ENCODE data around the gene SYK. TPM values are rescaled to one million over a fixed set of nuclear protein-coding genes. Genes with fewer than 3 reads are reported as not detected.
A peak's percentile ranks its signal among the peaks of the same experiment; 100 is the strongest.
"Not testable (repeated sequence)": the region's sequence is repeated elsewhere in the genome, so short reads cannot be mapped to it uniquely, and the experiment has no call there.

The SYK gene
- total RNA-seq = 0.07 and 0.18 TPM in 2 replicates

DNA sequence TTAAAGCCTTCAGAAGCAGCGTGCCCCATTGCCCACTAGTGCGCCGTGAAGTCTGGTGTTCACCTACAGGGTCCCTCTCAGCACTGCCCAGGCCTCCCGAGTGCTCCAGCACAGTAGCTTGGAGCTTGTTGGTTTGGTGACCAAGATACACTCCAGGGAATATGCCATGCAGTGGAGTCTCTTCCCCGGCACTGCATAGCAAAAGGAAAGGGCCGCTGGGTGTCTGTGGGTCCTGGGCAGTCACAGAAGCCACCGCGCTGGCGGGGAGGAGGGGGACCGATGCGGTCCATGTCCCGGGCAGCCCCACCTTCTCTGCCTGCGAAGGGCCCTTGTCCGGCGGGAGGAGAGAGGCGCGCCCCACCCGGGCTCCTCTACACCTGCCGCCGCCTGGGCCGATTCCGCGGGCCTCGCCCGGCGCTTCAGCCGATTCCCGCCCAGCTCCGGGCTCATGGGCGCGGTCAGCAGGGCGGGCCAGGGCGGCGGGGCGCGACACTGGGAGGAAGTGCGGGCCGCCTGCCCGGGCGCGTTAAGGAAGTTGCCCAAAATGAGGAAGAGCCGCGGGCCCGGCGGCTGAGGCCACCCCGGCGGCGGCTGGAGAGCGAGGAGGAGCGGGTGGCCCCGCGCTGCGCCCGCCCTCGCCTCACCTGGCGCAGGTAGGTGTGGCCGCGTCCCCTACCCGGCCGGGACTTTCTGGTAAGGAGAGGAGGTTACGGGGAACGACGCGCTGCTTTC is at the start of gene SYK:
SYK (plus strand) TSS at position 579 of the 732 bp plus-strand sequence. CDS start 42,080 bp downstream, outside the sequence.
- DNase-seq (ENCODE audit: low spot score) = no peak
- Mint-ChIP-seq H3K4me3 (peak within 1 kb of the TSS; percentile 52), H3K9me3 (no peaks in the 10 kb centered on the region), H3K36me3 (ENCODE audit: low read depth) (no peaks in the 10 kb centered on the region), H3K4me1 (ENCODE audit: low read depth) (peaks cover 6% of the 10 kb centered on the region), H3K27me3 (ENCODE audit: insufficient read depth) (peaks cover 78% of the 10 kb centered on the region), H3K27ac (no peak within 1 kb of the TSS)
- intact Hi-C loops (cut with micrococcal nuclease) = no loop called here

DNA sequence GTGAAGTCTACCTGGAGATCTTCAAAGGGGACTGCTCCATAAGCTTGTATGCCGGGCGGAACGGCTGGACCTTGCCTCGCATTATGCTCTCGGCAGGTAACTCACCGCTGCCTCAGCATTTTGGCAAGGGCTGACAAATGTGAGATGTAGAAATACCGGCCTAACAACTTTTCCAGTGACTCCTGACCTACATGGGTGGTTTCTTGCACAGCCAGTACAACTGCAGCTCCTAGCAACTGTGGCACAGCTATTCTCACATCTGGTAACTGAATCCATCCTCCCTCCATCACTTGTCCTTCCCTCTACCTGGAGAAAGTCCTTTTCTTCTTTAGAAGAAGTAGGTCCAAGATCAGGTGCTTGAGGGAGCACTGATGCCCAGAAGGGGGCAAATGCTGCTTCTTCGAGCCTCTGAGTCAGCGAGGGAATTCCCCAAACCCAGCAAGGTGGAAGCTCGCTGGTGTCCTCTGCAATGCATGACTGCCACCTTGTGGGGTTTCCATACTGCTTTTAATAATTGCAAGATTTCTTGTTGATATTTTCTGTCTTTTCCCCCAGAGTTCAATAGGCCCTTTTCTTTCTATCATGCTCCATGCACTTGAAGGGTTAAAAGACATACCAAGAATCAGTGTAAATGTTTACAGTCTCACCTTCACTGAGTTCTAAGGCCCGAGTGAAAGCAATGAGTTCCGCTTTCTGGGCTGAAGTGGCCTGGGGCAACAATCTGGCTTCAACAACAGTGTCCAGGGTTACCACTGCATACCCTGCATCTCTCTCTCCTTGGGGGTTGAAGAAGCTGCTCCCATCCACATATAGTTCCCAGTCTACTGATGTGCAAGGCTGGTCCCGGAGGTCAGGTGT is 45.9 kb upstream of the SYK start:
- H3K27me3 Mint-ChIP-seq (ENCODE audit: insufficient read depth); H3K4me3 Mint-ChIP-seq; H3K9me3 Mint-ChIP-seq; H3K36me3 Mint-ChIP-seq (ENCODE audit: low read depth); H3K4me1 Mint-ChIP-seq (ENCODE audit: low read depth); H3K27ac Mint-ChIP-seq: not testable (repeated sequence)
- peak; percentile 49 for DNase-seq (ENCODE audit: low spot score)
- intact Hi-C loops (cut with micrococcal nuclease) = loop anchor here (1.0 to 5.0 kb wide), 5 partner anchors 115 to 1178 kb away; no protein-coding TSS in a partner anchor

DNA sequence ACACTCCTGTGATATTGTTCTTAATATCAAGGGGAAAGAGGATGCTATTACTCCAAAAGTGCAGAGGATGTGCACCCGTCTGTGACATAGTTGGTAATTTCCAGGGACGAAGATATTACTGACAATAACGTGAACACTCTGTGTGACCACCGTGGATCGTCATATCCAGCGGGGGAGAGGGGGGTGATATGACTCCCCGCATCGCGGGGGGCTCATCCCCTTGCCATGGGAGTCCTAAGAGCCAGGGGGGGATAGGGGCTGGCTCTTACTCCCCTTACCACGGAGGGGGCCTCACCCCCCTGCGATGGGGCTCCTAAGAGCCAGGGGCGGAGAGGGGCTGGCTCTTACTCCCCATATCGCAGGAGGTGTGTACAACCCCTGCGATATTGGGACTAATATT is 41.0 kb upstream of the SYK start:
- H3K27ac Mint-ChIP-seq; H3K36me3 Mint-ChIP-seq (ENCODE audit: low read depth); DNase-seq (ENCODE audit: low spot score); H3K27me3 Mint-ChIP-seq (ENCODE audit: insufficient read depth); H3K4me3 Mint-ChIP-seq; H3K4me1 Mint-ChIP-seq (ENCODE audit: low read depth); intact Hi-C loops (cut with micrococcal nuclease); H3K9me3 Mint-ChIP-seq: not testable (repeated sequence)

DNA sequence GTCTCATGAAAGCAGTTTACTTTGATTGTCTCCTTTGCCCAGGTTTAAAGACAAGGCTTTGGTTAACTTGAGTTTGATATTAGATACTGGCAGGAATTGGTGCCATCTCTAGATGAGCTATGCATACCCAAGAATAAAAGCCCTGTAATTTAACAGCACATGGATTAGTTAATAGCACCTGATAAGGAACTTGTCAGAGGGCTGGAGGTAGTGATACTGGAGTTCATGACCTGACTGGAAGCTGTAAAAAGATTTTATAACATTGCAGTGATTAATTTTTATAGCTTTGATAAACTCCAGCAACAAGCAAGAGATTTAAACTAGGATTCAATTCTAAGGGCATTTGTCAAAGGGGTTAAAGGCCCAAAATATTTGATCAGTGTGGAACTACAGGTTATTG is 34.9 kb upstream of the SYK start:
- Mint-ChIP-seq H3K27me3 (ENCODE audit: insufficient read depth) (no peaks in the 10 kb centered on the region), H3K9me3 (peaks cover 22% of the 10 kb centered on the region), H3K4me3 (no peak overlapping the region), H3K36me3 (ENCODE audit: low read depth) (no peaks in the 10 kb centered on the region), H3K27ac (no peak overlapping the region), H3K4me1 (ENCODE audit: low read depth) (no peaks in the 10 kb centered on the region)
- DNase-seq (ENCODE audit: low spot score) = no peak
- intact Hi-C loops (cut with micrococcal nuclease) = no loop called here

DNA sequence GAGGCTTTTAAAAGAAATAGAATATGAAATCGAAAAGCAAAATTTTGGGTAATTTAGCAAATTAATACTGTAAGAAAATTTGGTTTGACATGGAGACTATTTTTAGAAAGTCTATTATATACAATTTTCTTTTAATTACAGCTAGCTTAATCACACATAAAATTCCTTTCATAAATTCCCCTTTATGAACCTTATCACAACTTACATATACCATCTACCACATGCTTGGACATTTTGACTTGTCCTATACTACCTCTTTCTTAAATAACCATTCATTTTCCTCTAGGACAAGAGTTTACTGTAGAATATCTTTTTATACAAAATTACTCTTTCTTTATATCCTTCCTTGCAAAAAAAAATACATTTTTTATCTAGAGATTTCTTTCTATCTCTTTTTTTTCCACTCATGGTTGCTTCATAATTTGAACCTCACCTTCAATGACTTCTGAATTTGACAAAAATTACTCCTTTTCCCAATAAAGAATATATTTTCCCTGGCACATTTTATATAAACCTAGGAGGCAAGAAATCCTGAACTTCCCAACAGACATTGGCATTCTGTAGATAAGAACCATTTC is 34.0 kb upstream of the SYK start:
- H3K27me3 Mint-ChIP-seq (ENCODE audit: insufficient read depth) = no peaks in the 10 kb centered on the region
- no peak overlapping the region for H3K27ac Mint-ChIP-seq
- no peak overlapping the region for H3K4me3 Mint-ChIP-seq
- no peak for DNase-seq (ENCODE audit: low spot score)
- intact Hi-C loops (cut with micrococcal nuclease) = no loop called here
- no peaks in the 10 kb centered on the region for H3K36me3 Mint-ChIP-seq (ENCODE audit: low read depth)
- no peaks in the 10 kb centered on the region for H3K4me1 Mint-ChIP-seq (ENCODE audit: low read depth)
- H3K9me3 Mint-ChIP-seq = peaks cover 22% of the 10 kb centered on the region

- no peak overlapping the region for H3K4me3 Mint-ChIP-seq
- H3K4me1 Mint-ChIP-seq (ENCODE audit: low read depth) = no peaks in the 10 kb centered on the region
- no peaks in the 10 kb centered on the region for H3K36me3 Mint-ChIP-seq (ENCODE audit: low read depth)
- peaks cover 22% of the 10 kb centered on the region for H3K9me3 Mint-ChIP-seq
- no peaks in the 10 kb centered on the region for H3K27me3 Mint-ChIP-seq (ENCODE audit: insufficient read depth)
- no peak for DNase-seq (ENCODE audit: low spot score)
- H3K27ac Mint-ChIP-seq = no peak overlapping the region
- intact Hi-C loops (cut with micrococcal nuclease) = no loop called here
Observed at GRCh38 chr9:90770182-90770738, 31.4 kb upstream of the SYK start.

DNA sequence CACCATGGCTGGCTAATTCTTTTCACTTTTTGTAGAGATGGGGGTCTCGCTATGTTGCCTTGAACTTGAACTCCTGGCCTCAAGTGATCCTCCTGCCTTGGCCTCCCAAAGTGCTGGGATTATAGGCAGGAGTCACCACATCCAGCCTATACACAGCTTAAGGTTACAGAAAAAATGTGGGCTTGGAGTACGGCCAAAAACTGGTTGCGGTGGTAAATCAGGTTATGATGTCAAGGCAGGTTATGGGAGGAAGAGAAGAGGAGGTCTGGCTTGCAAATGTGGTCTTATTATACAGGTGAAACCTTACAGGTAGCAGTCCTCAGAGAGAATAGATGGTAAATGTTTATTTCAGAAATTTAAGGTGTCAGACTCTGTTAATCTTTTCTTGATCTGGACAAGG is 30.7 kb upstream of the SYK start:
- intact Hi-C loops (cut with micrococcal nuclease) = no loop called here
- Mint-ChIP-seq H3K9me3 (peaks cover 22% of the 10 kb centered on the region), H3K4me3 (no peak overlapping the region), H3K4me1 (ENCODE audit: low read depth) (no peaks in the 10 kb centered on the region), H3K36me3 (ENCODE audit: low read depth) (no peaks in the 10 kb centered on the region), H3K27ac (no peak overlapping the region), H3K27me3 (ENCODE audit: insufficient read depth) (no peaks in the 10 kb centered on the region)
- no peak for DNase-seq (ENCODE audit: low spot score)

DNA sequence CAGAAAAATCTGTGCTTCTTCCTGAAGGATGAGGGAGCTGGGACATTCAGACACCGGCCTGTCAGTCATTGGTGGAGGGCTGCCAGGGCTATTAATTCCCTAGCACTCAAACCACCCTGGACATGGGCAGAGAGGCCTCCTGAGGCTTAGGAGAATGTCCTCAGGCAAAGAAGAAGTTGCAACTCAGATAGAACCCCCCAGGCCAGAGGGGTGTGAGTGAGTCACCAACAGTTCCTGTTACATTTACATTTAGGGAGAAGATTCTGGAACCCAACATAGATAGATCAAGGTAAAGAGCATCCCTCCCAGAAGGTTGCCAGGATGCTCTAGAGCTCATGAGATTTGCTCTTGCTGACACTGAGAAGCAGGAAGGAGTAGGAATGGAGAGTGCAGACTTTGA is 29.2 kb upstream of the SYK start:
- Mint-ChIP-seq H3K27ac (no peak overlapping the region), H3K36me3 (ENCODE audit: low read depth) (no peaks in the 10 kb centered on the region), H3K4me3 (no peak overlapping the region), H3K9me3 (peaks cover 16% of the 10 kb centered on the region), H3K27me3 (ENCODE audit: insufficient read depth) (no peaks in the 10 kb centered on the region), H3K4me1 (ENCODE audit: low read depth) (no peaks in the 10 kb centered on the region)
- intact Hi-C loops (cut with micrococcal nuclease) = no loop called here
- no peak for DNase-seq (ENCODE audit: low spot score)

DNA sequence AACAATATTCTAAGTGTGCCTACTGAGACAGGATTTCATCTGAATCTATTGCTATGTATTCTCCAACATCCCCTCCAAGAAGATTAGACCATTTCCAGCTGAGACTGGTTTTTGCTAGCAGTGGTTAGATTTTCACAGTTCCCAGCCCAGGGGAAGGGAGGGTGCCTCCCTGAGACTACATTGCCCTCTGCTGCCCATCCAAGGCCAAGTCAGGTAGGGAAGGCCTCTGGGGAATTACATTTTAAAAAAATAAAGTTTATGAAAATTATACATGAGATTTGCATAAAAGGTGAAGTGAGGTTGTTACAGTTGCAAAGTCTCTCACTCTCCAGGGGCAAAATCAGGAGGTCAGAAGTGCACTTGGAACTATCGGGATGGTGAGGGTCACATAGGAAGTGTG is 28.0 kb upstream of the SYK start:
- no peak overlapping the region for H3K4me3 Mint-ChIP-seq
- intact Hi-C loops (cut with micrococcal nuclease) = no loop called here
- no peak overlapping the region for H3K27ac Mint-ChIP-seq
- no peaks in the 10 kb centered on the region for H3K4me1 Mint-ChIP-seq (ENCODE audit: low read depth)
- H3K27me3 Mint-ChIP-seq (ENCODE audit: insufficient read depth) = peaks cover 4% of the 10 kb centered on the region
- peaks cover 4% of the 10 kb centered on the region for H3K9me3 Mint-ChIP-seq
- no peaks in the 10 kb centered on the region for H3K36me3 Mint-ChIP-seq (ENCODE audit: low read depth)
- no peak for DNase-seq (ENCODE audit: low spot score)

DNA sequence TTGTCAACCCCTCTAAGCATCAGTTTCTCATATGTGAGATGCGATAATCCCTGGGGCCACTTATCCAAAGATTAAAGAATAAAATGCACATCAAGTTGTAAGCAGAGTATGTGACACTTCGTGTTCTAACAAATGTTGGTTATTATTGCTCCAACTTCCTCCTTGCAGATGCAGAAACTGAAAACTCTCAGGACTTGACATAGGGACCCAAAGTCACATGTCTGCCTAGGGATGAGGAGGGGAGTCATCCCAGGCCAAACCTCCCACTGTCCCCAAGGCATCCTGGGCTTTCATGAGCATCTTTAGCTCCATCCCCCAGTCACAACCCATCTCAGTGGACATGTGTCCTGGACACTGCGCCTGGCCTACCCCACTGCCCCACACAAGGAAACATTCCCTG is 27.5 kb upstream of the SYK start:
- Mint-ChIP-seq H3K27me3 (ENCODE audit: insufficient read depth) (peaks cover 4% of the 10 kb centered on the region), H3K4me3 (no peak overlapping the region), H3K4me1 (ENCODE audit: low read depth) (no peaks in the 10 kb centered on the region), H3K36me3 (ENCODE audit: low read depth) (no peaks in the 10 kb centered on the region), H3K27ac (no peak overlapping the region), H3K9me3 (peaks cover 3% of the 10 kb centered on the region)
- intact Hi-C loops (cut with micrococcal nuclease) = no loop called here
- no peak for DNase-seq (ENCODE audit: low spot score)

DNA sequence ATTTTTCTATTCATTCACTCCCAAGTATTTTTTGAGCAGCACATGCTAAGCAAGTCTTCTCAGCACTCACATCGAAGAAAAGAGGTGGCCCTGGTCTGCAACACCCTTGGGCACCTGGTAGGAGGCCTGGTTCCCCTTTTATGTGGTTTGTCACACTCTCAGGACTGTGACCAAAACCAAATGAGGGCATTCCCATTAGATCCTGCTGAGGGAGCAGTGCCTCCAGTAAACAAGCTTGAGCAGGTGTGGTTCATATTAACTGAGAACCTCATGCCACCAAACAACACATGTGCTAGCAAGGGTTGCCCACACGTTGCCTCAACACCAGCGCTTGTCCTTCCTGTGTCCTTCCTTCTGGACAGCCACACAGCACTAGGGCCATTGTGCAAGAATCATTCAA is 26.9 kb upstream of the SYK start:
- peaks cover 4% of the 10 kb centered on the region for H3K27me3 Mint-ChIP-seq (ENCODE audit: insufficient read depth)
- intact Hi-C loops (cut with micrococcal nuclease) = no loop called here
- H3K36me3 Mint-ChIP-seq (ENCODE audit: low read depth) = no peaks in the 10 kb centered on the region
- no peak overlapping the region for H3K27ac Mint-ChIP-seq
- peaks cover 3% of the 10 kb centered on the region for H3K9me3 Mint-ChIP-seq
- no peak overlapping the region for H3K4me3 Mint-ChIP-seq
- DNase-seq (ENCODE audit: low spot score) = no peak
- H3K4me1 Mint-ChIP-seq (ENCODE audit: low read depth) = no peaks in the 10 kb centered on the region

- peaks cover 4% of the 10 kb centered on the region for H3K27me3 Mint-ChIP-seq (ENCODE audit: insufficient read depth)
- no peak overlapping the region for H3K4me3 Mint-ChIP-seq
- no peak overlapping the region for H3K27ac Mint-ChIP-seq
- no peaks in the 10 kb centered on the region for H3K9me3 Mint-ChIP-seq
- DNase-seq (ENCODE audit: low spot score) = no peak
- intact Hi-C loops (cut with micrococcal nuclease) = no loop called here
- no peaks in the 10 kb centered on the region for H3K4me1 Mint-ChIP-seq (ENCODE audit: low read depth)
- H3K36me3 Mint-ChIP-seq (ENCODE audit: low read depth) = no peaks in the 10 kb centered on the region
Observed at GRCh38 chr9:90775657-90776056, 26.0 kb upstream of the SYK start.

GRCh38 chr9:90778746-90779145 is 22.9 kb upstream of the SYK start:
- DNase-seq (ENCODE audit: low spot score) = no peak
- Mint-ChIP-seq H3K4me3 (no peak overlapping the region), H3K4me1 (ENCODE audit: low read depth) (no peaks in the 10 kb centered on the region), H3K27ac (no peak overlapping the region), H3K27me3 (ENCODE audit: insufficient read depth) (peaks cover 6% of the 10 kb centered on the region), H3K9me3 (no peaks in the 10 kb centered on the region), H3K36me3 (ENCODE audit: low read depth) (no peaks in the 10 kb centered on the region)
- intact Hi-C loops (cut with micrococcal nuclease) = no loop called here

Measured in activated T-helper 1 cell treated with anti-CD3 and anti-CD28 coated beads, Interleukin-12 subunit alpha, Interleukin-12 subunit beta, Interleukin-2, Interleukin-4 antibody, amounts not matched to agents 30 ng/mL and 10 ng/mL and 1 ng/mL, durations not matched to agents 14 hours and 24 hours and 36 hours (primary cell).